ENCODE data around the gene YWHAH.

DNA sequence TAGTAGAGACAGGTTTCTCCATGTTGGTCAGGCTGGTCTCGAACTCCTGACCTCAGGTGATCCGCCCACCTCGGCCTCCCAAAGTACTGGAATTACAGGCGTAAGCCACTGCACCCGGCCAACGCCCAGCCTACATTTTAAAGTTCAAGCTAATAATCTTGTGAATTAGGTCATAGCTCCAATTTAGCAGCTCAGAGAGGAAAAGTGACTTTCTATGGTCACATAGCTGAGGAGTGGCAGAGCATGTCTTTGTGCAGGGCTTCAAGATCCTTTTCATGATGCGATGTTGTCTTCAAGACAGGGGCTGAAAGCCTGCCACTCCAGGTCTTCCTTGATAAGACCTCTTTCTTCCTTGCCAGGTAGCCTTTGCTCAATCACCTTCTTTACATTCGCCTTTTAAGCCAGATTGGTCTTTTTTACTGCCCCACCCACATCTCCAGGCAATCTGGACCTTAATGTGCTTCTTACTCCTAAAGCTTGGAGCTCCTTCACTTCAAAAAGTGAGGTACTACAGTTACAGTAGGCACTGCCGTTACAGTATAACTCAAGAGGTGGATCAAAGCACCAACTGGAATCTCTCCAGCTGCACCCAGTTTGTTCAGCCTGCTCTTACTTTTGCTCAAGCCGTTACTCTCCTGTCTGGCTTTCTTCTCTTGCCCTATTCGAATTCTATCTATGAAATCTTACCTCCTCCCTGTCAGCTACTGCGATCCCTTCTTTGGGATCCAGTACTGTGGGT lies 18.2 kb downstream of the YWHAH start:
- no peak for TF ChIP-seq EZH2 (IDR thresholded peaks at IDR 0.05; ENCODE audit: insufficient read depth, poor library complexity, severe bottlenecking)
- TF ChIP-seq EZH2phosphoT487 (IDR thresholded peaks at IDR 0.05; ENCODE audit: insufficient read depth, low read depth) = no peak

Measured in GM23248 (cell line).